Gastrocnemius medialis (tissue), 4 donors: Measurements from ENCODE around the gene NEUROD2. TPM values are rescaled to one million over a fixed set of nuclear protein-coding genes. Genes with fewer than 3 reads are reported as not detected.

ENCODE experiments used
- ATAC-seq, 2 donors: fragments of 150-250 bp; one replicate each; pipeline ENCODE4 v1.9.1; 2016
- DNase-seq, 2 donors: peaks; one replicate each; pipeline ENCODE4 v3.0.0-alpha.2; 2019
- H3K27ac ChIP-seq, 4 donors: fragments of 200-600 bp; sonication (generic); 1 replicate in 1 of 4; 2 replicates in 3 of 4; pipeline ENCODE4 v1.5.1; 2016 to 2018; ENCODE audit warnings: mild to moderate bottlenecking in 2 of 4, moderate library complexity in 1 of 4
- H3K27me3 ChIP-seq, 3 donors: fragments of 200-600 bp; sonication (generic) in 2 of 3; 1 replicate in 1 of 3; 2 replicates in 2 of 3; pipeline versions ENCODE4 v1.5.1 to v1.6.0; 2016 to 2019; ENCODE audit warnings: mild to moderate bottlenecking in 1 of 3, moderate library complexity in 1 of 3
- H3K36me3 ChIP-seq, 2 donors: fragments of 200-600 bp; sonication (generic) in 1 of 2; one replicate each; pipeline ENCODE4 v1.5.1; 2017 to 2018
- H3K4me1 ChIP-seq, 2 donors: fragments of 200-600 bp; sonication (generic) in 1 of 2; one replicate each; pipeline ENCODE4 v1.5.1; 2016 to 2017; ENCODE audit warnings: mild to moderate bottlenecking in 2 of 2
- H3K4me3 ChIP-seq, 4 donors: fragments of 200-600 bp; sonication (generic) in 3 of 4; 1 replicate in 1 of 4; 2 replicates in 3 of 4; pipeline ENCODE4 v1.5.1; 2016 to 2019; ENCODE audit warnings: mild to moderate bottlenecking in 2 of 4
- H3K9me3 ChIP-seq, 3 donors: fragments of 200-600 bp; sonication (generic) in 2 of 3; 1 replicate in 1 of 3; 2 replicates in 2 of 3; pipeline ENCODE4 v1.5.1; 2016 to 2019
- CTCF ChIP-seq, 5 experiments: fragments of 450-650 bp in 3 of 5; fragments of 200-600 bp in 2 of 5; sonication (generic) in 2 of 5; IDR thresholded peaks in 4 of 5; conservative IDR thresholded peaks in 1 of 5; 1 replicate in 4 of 5; 2 replicates in 1 of 5; pipeline ENCODE4 v1.5.1; 2016 to 2019; ENCODE audit warnings: antibody characterized with exemption in 5 of 5, mild to moderate bottlenecking in 3 of 5, moderate library complexity in 3 of 5
- POLR2A ChIP-seq, 2 donors: fragments of 450-650 bp; IDR thresholded peaks; one replicate each; pipeline ENCODE4 v1.6.1; 2017; ENCODE audit warnings: antibody characterized with exemption in 2 of 2, mild to moderate bottlenecking in 2 of 2, moderate library complexity in 2 of 2
- in situ Hi-C, 4 donors: fragments of 200-750 bp; cut with MboI; loops; one replicate each; pipeline versions ENCODE4 v1.15.0 to v1.8.0; 2017; ENCODE audit warnings: low sequenced_read_pairs in 4 of 4
- intact Hi-C: fragments of 100-400 bp; cut with DNase I; formaldehyde crosslinking; loops from one replicate; pipeline ENCODE4 v1.15.1; 2023; ENCODE audit warnings: low total_unique reads
- total RNA-seq, 4 donors: library from RNA; depleted of rRNA; stranded (reverse); fragments of >200 nt; gene quantifications; one replicate each; pipeline versions ENCODE4 v1.1.0 to v1.2.3, GENCODE V29; 2016

NEUROD2 gene
- total RNA-seq, 4 donors from 2014 or later, result not detected

GRCh38 chr17:39641097-39641496 lies 33.4 kb upstream of the NEUROD2 start:
- DNase-seq, result no peak

GRCh38 chr17:39640591-39641031 lies 32.9 kb upstream of the NEUROD2 start:
- Histone ChIP-seq H3K27ac (no peak overlapping the region), H3K9me3 (no peaks in the 10 kb centered on the region), H3K36me3 (no peaks in the 10 kb centered on the region), H3K4me3 (no peak overlapping the region), H3K27me3 (no peaks in the 10 kb centered on the region), H3K4me1 (peaks cover 50% of the 10 kb centered on the region in 2 donors)
- ATAC-seq (no peak), DNase-seq (no peak)
- TF ChIP-seq POLR2A (IDR thresholded peaks at IDR 0.05), result no peak
- TF ChIP-seq CTCF (IDR thresholded peaks at IDR 0.05 in 4 of 5, conservative IDR thresholded peaks at IDR 0.05 in 1 of 5), result no peak
- intact Hi-C loops (no loop called here), in situ Hi-C loops (no loop called here)

More at GRCh38 chr17:39641097-39641496, 33.4 kb upstream of the NEUROD2 start:
- H3K27me3 ChIP-seq, result no peaks in the 10 kb centered on the region
- H3K4me3 ChIP-seq, result no peak overlapping the region
- no peak overlapping the region for H3K27ac ChIP-seq
- in situ Hi-C loops (no loop called here), intact Hi-C loops (no loop called here)
- H3K9me3 ChIP-seq, result no peaks in the 10 kb centered on the region
- H3K36me3 ChIP-seq, result no peaks in the 10 kb centered on the region
- ATAC-seq, result no peak
- H3K4me1 ChIP-seq, result peaks cover 46 to 50% of the 10 kb centered on the region in 2 donors
- TF ChIP-seq POLR2A (IDR thresholded peaks at IDR 0.05) (no peak), CTCF (IDR thresholded peaks at IDR 0.05 in 4 of 5, conservative IDR thresholded peaks at IDR 0.05 in 1 of 5) (no peak)

- Histone ChIP-seq H3K9me3 (no peaks in the 10 kb centered on the region), H3K4me3 (no peak overlapping the region), H3K4me1 (peaks cover 50% of the 10 kb centered on the region in 2 donors), H3K27me3 (no peaks in the 10 kb centered on the region), H3K27ac (no peak overlapping the region), H3K36me3 (no peaks in the 10 kb centered on the region)
- DNase-seq (no peak), ATAC-seq (no peak)
- in situ Hi-C loops (no loop called here), intact Hi-C loops (loop anchor here (5.0 kb wide), 1 partner anchor 112 kb away; no protein-coding TSS in a partner anchor)
- TF ChIP-seq CTCF (IDR thresholded peaks at IDR 0.05 in 4 of 5, conservative IDR thresholded peaks at IDR 0.05 in 1 of 5), result no peak
- TF ChIP-seq POLR2A (IDR thresholded peaks at IDR 0.05), result no peak
Observed at GRCh38 chr17:39639566-39640458, 32.1 kb upstream of the NEUROD2 start.

GRCh38 chr17:39639043-39639442 lies 31.3 kb upstream of the NEUROD2 start:
- no peaks in the 10 kb centered on the region for H3K36me3 ChIP-seq
- DNase-seq (no peak), ATAC-seq (no peak)
- intact Hi-C loops (loop anchor here (5.0 kb wide), 1 partner anchor 113 kb away; no protein-coding TSS in a partner anchor), in situ Hi-C loops (no loop called here)
- H3K4me3 ChIP-seq, result no peak overlapping the region
- no peak overlapping the region for H3K27ac ChIP-seq
- no peaks in the 10 kb centered on the region for H3K27me3 ChIP-seq
- peaks cover 50 to 54% of the 10 kb centered on the region in 2 donors for H3K4me1 ChIP-seq
- no peaks in the 10 kb centered on the region for H3K9me3 ChIP-seq
- TF ChIP-seq POLR2A (IDR thresholded peaks at IDR 0.05) (no peak), CTCF (IDR thresholded peaks at IDR 0.05 in 4 of 5, conservative IDR thresholded peaks at IDR 0.05 in 1 of 5) (no peak)
